Measurements from ENCODE around the gene LAMC2.

LAMC2 gene

DNA sequence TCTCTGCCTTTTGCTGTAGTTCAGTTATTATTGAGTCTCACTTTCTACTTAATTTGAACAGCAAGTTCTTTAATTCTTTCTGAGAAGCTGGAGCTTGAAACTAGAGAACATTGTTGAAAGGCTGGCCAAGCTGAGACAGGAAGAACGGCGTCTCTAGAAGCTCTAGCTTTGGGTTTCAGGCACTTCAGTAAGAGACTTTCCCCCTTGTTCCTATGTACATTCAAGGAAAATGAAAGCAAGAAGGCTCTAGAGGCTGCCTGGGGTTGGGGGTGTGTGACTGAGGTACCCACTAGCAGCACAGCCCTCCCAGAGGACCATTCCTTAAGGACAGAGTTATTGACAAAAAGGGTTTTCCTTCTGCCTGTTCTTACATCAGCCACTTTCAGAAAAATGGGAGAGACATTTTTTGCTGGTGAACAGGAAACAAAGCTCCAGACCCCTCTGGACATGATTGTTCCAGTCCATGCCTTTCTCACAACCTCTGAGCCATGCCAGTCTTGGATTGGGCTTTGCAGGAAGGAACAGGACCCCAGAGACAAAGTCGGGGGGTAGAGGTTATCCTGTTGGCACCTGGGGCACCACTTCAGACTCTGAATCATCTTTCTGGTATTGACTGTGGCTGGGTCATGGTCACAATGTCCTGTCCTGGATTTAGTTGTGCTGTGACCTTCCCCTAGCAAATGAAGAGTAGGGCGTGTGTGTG, 63.1 kb downstream of the LAMC2 start:
- TF ChIP-seq, protein P1, sequence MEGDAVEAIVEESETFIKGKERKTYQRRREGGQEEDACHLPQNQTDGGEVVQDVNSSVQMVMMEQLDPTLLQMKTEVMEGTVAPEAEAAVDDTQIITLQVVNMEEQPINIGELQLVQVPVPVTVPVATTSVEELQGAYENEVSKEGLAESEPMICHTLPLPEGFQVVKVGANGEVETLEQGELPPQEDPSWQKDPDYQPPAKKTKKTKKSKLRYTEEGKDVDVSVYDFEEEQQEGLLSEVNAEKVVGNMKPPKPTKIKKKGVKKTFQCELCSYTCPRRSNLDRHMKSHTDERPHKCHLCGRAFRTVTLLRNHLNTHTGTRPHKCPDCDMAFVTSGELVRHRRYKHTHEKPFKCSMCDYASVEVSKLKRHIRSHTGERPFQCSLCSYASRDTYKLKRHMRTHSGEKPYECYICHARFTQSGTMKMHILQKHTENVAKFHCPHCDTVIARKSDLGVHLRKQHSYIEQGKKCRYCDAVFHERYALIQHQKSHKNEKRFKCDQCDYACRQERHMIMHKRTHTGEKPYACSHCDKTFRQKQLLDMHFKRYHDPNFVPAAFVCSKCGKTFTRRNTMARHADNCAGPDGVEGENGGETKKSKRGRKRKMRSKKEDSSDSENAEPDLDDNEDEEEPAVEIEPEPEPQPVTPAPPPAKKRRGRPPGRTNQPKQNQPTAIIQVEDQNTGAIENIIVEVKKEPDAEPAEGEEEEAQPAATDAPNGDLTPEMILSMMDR (IDR thresholded peaks at IDR 0.05; ENCODE audit: low read length, missing control alignments), result no peak
- H3K4me3 ChIP-seq (replicated peaks; ENCODE audit: low read depth, low read length), result no peak overlapping the region
- no peak for DNase-seq (ENCODE audit: low read depth)

DNA sequence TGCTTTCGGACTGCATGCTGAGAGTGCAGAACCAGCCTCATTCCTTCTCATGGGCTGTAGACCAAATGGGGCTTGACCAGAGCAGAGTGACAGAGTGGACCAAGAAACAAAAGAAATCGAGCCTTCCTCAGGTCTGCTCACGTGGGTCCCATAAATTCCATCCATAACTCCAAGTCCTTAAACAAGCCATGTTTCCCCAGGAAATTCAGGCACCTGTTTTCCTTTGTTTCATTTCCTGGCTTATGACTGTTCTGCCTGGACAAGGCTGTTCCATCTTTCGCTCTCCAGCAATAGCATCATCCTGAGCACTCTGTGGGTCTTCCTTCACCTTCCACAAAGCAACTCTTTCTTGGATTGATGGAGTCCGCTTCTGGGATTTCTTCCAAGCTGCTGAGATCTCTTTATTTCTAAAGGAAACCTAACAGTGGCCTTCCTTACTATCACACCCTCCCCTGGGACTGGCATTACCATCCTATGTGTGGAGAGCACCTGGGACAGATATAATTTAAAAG, 63.9 kb downstream of the LAMC2 start:
- H3K4me3 ChIP-seq (replicated peaks; ENCODE audit: low read depth, low read length), result no peak overlapping the region
- TF ChIP-seq, protein P1 (IDR thresholded peaks at IDR 0.05; ENCODE audit: low read length, missing control alignments), result no peak
- no peak for DNase-seq (ENCODE audit: low read depth)

DNA sequence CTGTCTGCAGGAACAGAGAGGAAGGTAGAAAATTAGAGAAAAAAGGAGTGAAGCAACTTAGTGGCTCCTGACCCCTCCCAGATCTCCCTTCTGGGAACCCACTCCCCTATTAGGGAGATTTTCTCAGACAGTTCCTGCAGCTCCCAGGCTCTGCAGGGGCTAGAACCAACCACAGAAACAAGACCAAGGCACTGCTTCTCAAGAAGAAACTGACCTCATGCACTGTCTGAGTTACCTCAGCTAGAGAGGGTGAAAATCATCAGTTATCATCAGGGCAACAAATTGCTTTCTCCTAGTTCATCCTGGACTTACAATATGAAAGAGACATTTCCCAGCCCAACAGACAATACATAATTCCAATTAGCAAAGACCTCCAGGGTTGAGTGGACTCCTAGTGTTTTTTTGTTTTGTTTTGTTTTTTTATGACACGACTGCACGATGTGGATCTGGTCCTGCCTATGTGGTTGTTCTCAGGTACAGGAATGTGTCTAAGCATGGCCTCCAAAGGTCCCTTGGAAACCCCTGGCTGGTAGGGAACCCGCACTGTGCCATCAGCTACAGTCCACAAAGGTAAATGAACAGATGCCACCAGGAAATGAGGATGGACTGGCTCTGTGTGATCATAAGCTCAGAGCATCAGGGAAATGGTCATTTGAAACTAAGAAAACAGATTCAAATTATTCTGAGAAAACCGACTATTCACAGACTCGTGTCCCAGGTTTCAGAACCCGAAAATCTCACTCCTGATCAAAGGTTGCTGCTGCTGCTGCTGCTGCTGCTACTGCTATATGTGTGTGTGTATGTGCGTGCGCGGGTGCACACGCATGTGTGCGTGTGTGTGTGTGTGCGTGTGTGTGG, 65.3 kb downstream of the LAMC2 start:
- H3K4me3 ChIP-seq (replicated peaks; ENCODE audit: low read depth, low read length), result no peak overlapping the region
- no peak for DNase-seq (ENCODE audit: low read depth)
- TF ChIP-seq, protein P1 (IDR thresholded peaks at IDR 0.05; ENCODE audit: low read length, missing control alignments), result no peak

DNA sequence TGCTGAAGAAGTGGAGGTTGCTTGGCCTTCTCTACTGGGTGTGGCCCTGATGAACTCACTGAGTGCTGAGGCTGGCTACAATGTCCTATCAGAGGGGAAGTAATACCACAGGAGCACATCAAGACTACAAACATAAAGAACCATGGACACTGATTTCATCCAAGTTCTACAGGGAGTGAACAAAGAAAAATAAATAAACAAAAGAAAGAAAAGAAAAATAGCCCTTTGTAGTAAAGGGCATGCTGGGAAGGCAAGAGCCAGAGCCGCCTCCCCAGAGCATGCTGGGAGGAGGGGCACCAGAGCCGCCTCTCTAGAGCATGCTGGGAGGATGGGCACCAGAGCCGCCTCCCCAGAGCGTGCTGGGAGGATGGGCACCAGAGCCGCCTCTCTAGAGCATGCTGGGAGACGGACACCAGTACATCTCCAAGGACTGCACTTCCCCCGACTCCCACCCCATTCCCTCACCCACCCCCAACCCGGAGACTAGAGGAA, 65.9 kb downstream of the LAMC2 start:
- DNase-seq (ENCODE audit: low read depth), result no peak
- TF ChIP-seq, protein P1 (IDR thresholded peaks at IDR 0.05; ENCODE audit: low read length, missing control alignments), result no peak
- no peak overlapping the region for H3K4me3 ChIP-seq (replicated peaks; ENCODE audit: low read depth, low read length)

DNA sequence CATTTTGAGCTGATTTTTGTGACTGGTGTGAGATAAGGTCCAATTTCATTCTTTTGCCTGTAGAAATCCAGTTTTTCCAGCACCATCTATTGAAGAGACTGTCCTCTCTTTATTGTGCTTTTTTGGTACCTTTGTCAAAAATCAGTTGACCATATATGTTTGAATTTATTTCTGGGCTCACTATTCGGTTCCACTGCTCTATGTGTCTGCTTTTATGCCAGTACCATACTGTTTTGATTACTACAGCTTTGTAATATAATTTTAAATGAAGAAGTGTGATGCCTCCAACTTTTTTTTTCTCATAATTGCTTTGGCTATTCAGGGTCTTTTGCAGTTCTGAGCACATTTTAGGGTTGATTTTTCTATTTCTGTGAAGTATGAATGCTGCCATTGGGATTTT, 69.0 kb downstream of the LAMC2 start:
- no peak overlapping the region for H3K4me3 ChIP-seq (replicated peaks; ENCODE audit: low read depth, low read length)
- DNase-seq (ENCODE audit: low read depth), result no peak
- TF ChIP-seq, protein P1 (IDR thresholded peaks at IDR 0.05; ENCODE audit: low read length, missing control alignments), result no peak

DNA sequence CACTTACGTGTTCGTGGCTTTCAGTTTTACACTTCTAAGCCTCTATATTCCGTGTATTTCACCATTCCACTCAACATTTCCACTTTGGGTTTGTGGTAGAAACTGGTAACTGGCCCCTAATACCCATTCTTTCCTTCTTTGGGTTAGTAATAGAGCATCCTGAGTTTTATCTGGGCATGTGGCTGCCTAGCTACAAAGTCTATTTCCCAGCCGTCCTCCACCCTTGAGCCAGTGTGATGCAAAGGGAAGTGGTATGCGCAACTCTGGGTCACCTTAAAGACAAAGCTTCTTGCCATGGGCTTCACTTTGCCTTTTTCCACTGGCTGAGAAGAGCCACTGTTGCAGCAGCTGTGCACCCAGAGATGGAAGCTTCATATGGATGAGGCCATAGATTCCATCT, 73.9 kb downstream of the LAMC2 start:
- TF ChIP-seq, protein P1 (IDR thresholded peaks at IDR 0.05; ENCODE audit: low read length, missing control alignments), result no peak
- no peak for DNase-seq (ENCODE audit: low read depth)
- H3K4me3 ChIP-seq (replicated peaks; ENCODE audit: low read depth, low read length), result no peak overlapping the region
